Measurements from ENCODE around the gene TGFBR3.

GRCh38 chr1:91754348-91754747 lies 131.6 kb downstream of the TGFBR3 start:
- no peak for TF ChIP-seq ZBTB7A (tag by site-specific recombination; IDR thresholded peaks at IDR 0.05; ENCODE audit: low read depth)
- no peak for TF ChIP-seq CTCF (tag by site-specific recombination; IDR thresholded peaks at IDR 0.05)
- TF ChIP-seq GLI4 (tag by site-specific recombination; IDR thresholded peaks at IDR 0.05) = no peak
- no peak for TF ChIP-seq ZNF24 (tag by site-specific recombination; IDR thresholded peaks at IDR 0.05)
